ENCODE data around the gene SYAP1.

SYAP1 gene

DNA sequence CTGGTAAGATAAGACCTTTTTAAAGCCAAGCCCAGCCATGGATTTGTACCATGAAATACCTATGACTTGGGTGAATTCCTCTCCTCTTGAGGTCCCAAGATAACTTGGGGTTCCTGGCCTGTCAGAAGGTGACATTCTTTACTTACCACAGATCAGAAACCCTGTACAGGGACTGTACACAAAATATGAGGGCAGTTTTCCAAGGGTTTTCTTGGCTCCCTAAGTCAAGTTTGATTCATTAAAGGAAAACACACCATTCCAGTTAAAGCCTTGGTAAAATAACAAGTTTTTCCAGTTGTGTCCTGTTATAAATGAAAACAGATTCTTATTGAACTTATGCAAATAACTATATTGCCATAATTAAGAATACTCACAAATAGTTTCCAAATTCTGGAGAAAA is 8.2 kb downstream of the SYAP1 start:
- TF ChIP-seq, protein P1, sequence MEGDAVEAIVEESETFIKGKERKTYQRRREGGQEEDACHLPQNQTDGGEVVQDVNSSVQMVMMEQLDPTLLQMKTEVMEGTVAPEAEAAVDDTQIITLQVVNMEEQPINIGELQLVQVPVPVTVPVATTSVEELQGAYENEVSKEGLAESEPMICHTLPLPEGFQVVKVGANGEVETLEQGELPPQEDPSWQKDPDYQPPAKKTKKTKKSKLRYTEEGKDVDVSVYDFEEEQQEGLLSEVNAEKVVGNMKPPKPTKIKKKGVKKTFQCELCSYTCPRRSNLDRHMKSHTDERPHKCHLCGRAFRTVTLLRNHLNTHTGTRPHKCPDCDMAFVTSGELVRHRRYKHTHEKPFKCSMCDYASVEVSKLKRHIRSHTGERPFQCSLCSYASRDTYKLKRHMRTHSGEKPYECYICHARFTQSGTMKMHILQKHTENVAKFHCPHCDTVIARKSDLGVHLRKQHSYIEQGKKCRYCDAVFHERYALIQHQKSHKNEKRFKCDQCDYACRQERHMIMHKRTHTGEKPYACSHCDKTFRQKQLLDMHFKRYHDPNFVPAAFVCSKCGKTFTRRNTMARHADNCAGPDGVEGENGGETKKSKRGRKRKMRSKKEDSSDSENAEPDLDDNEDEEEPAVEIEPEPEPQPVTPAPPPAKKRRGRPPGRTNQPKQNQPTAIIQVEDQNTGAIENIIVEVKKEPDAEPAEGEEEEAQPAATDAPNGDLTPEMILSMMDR (IDR thresholded peaks at IDR 0.05): no peak
- no peak for TF ChIP-seq ZFX (IDR thresholded peaks at IDR 0.05; ENCODE audit: borderline replicate concordance)
- no peak overlapping the region for H3K27ac ChIP-seq

DNA sequence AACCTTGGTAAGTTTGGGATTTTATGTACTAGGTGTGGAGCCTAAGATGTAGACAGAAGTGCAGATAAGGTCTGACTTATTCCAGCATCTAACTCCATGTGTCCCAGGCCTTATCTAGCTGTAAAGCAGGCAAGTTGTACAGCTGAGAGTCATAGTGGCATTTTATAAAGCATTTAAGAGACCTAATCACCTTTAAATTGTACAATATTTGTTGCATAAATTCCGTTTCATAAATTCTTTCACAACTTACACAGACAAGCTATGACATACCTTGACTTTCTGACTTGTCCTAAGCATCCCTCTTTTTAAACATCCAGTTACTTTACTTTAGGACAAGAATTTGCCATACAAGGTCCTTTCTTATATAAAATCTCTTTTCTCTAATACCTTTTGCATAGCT is 11.0 kb downstream of the SYAP1 start:
- TF ChIP-seq ZFX (IDR thresholded peaks at IDR 0.05; ENCODE audit: borderline replicate concordance): no peak
- TF ChIP-seq, protein P1 (IDR thresholded peaks at IDR 0.05): no peak
- H3K27ac ChIP-seq: no peak overlapping the region

DNA sequence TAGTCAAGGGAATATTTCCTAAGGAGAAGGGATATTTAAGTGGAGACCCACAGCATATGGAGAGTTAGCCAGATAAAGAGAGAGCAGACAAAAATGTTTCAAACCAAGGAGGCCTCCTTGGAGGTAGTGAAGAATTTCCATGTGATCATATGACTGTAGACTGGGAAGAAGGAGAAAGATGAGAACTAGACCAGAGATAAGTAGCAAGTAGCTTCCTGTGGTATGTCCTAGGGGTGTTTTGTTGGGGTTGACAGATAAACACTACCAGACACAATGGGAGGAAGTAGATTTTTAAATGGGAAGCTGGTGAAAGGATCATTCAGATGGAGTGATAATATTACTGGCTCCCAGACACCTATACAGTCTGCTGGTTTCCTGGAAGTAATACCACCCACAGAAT is 13.6 kb downstream of the SYAP1 start:
- TF ChIP-seq, protein P1 (IDR thresholded peaks at IDR 0.05): no peak
- TF ChIP-seq ZFX (IDR thresholded peaks at IDR 0.05; ENCODE audit: borderline replicate concordance): no peak
- H3K27ac ChIP-seq: no peak overlapping the region

DNA sequence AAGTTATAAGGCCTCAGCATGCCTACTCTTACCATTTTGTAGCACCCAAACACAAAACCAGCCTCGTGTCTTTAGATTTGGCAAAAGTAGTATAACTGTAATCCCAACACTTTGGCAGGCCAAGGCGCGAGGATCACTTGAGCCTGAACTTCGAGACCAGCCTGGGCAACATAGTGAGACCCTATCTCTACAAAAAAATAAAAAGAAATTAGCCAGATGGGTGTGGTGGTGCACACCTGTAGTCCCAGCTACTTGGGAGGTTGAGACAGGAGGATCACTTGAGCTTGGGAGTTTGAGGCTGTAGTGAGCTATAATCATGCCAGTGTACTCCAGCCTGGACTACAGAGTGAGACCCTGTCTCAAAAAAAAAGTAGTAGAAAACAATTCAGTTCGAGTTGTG is 17.6 kb downstream of the SYAP1 start:
- no peak for TF ChIP-seq ZFX (IDR thresholded peaks at IDR 0.05; ENCODE audit: borderline replicate concordance)
- TF ChIP-seq, protein P1 (IDR thresholded peaks at IDR 0.05): no peak
- H3K27ac ChIP-seq: no peak overlapping the region

DNA sequence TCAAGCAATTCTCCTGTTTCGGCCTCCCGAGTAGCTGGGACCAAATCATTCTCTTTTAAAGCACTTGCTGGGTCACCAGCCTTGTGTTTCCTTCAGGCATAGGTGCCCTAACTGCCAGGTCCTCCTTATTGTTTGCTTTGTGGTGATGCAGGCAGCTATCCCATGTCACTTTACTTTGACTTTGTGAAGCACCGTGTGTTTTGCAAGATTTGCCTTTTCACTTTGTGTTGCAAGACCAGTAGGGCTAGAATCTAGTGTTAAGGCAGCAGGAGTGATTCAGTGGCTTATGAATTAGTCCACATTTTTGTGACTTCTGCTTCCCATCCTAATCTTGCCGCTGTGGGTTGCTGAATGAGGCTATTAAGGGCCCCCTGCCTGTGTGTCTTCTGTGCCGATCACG is 20.2 kb downstream of the SYAP1 start:
- TF ChIP-seq ZFX (IDR thresholded peaks at IDR 0.05; ENCODE audit: borderline replicate concordance): no peak
- TF ChIP-seq, protein P1 (IDR thresholded peaks at IDR 0.05): no peak
- no peak overlapping the region for H3K27ac ChIP-seq

DNA sequence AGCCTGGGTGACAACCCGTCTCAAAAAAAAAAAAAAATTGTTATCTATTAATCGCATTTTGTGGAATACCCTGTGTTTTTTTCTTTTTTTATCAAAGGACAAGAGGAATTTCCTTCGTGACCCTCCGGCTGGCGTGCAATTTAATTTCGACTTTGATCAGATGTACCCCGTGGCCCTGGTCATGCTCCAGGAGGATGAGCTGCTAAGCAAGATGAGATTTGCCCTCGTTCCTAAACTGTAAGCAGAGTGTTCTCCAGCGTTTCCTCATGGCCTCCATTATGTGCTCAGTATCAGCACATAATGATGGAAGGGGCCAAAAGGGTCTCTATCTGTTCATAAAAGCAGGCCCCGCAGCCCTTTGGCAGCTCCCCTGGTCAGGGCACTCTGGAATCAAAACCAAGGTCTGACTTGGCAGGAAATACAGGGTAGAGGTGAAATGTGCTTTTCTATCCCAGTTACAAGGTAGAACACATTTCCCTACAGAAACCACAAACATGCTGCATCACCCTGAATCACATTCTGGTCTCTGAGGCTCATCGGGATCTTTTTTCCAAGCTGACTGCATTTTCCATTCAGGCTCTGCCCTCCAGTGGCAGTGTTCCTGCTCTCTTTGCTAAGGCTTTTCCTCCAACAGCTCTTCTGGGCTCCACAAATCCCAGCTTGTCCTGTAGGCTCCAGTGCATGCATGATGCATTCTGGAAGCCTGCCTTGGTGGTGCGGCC is 24.4 kb downstream of the SYAP1 start:
- no peak overlapping the region for H3K27ac ChIP-seq
- TF ChIP-seq ZFX (IDR thresholded peaks at IDR 0.05; ENCODE audit: borderline replicate concordance): no peak
- TF ChIP-seq, protein P1 (IDR thresholded peaks at IDR 0.05): no peak

DNA sequence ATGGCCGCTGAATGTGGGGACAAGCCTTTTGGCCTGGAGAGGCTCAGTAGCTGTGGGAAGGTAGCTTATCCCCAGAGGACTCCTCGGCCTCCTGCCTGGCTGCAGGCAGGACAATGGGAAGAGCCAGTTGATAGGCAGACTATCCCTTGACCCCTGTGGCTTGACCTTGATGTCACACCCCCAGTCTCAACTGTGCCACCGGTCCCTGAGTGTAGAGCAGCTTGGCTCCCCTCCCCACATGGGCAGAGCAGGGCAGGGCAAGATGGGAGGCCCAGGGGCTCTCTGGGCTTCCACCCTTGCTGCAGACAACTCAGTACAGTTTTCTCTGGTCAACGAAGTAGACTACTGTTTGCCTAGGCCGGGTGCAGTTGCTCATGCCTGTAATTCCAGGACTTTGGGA is 25.7 kb downstream of the SYAP1 start:
- H3K27ac ChIP-seq: no peak overlapping the region
- TF ChIP-seq ZFX (IDR thresholded peaks at IDR 0.05; ENCODE audit: borderline replicate concordance): no peak
- TF ChIP-seq, protein P1 (IDR thresholded peaks at IDR 0.05): no peak

Measured in 22Rv1 (cell line).